Measurements from ENCODE around the gene ACER3.
"Not testable (repeated sequence)": the region's sequence is repeated elsewhere in the genome, so short reads cannot be mapped to it uniquely, and the experiment has no call there.

ACER3 gene

DNA sequence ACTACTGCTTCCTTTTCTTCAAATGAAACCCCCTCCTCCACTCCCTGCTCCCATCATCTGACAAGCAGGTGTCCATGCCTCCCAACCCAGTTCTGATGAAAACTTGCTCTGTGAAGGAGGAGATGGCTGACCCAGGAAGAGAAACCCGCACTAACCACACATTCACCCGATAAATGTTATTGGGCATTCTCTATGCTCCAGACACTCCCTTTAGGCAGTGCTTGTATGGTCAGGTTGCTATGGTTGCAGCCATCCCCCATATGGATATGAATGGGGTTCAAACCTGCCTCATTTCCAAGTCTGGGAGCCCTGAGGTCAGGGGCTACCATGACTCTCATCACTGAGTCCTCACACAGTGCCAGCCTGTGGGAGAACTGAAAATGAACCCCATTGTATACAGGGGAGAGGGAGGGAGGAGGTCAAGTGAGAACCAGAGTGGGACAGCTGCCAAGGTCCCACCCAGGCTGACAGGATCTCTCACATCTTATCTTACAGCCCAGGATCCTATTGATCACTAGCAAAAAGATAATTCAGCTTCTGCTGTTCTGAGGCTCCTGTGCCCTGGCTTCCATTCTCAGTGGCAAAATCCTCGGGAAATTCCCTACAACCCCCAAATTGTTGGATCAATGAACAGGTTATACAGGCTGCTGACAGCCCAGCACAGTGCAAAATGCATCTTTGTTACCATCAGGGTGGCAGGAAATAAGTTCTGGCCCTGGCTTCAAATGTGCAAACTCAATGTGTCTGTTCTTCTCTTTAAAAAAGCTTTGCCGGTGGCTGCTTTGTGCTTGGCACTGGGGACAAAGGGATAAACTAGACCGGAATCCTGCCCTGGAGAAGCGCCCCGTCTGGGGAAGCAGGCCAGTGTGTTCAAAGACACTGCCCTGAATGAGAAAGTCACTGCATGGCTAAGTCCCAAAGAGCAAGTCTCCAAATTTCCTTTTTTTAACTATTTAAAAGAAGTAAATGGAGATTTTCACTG, 22.7 kb upstream of the ACER3 start:
- DNase-seq, result no peak

GRCh38 chr11:76838678-76839068, 22.0 kb upstream of the ACER3 start:
- DNase-seq, result no peak

DNA sequence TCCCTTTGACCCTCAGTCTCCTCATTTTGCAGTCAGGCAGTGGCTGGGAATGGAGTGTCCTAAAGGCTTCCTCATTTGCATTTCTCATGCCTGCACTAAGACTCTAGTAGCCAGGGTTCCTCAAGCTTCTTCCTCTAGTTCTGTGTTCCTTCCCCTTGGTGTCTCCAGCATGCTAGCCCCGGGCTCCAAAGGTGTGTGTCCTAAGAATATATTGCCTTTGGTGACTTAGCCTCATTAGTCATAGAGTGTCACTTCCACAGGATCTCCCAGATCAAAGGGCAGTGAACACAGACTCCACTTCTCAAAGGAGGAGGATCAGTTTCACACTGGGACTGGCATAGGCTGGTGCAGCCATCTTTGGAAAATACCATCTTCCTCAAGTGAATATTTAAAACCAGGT, 21.4 kb upstream of the ACER3 start:
- DNase-seq, result no peak

DNA sequence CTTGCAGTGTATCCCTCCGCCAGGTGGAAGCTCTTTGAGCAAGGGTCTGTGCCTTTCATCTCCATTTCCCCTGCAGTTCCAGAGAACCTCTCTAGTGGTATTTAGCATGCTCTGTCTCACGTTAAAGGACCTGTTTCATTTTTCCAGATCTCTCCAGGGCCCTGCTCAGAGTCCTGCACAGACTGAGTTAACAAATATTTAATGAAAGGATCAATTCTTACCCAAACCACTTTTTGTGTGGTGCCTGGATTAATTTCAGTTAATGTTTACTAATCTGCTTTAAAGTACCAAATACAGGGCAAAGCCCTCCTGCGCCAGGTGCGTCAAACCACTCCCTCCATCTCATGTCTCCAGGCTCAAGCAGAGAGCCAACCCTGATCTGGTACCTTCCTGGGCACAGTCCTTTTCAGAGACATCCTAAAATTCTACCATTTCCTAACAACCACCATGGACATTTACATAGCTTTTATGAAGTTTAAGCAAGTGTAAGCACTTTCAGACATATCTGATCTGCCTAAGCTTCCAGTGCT, 18.7 kb upstream of the ACER3 start:
- no peak for DNase-seq

- no peak for DNase-seq
These were observed 16.8 kb upstream of the ACER3 start for GRCh38 chr11:76843907-76844306.

- DNase-seq, result no peak
These were observed 16.2 kb upstream of the ACER3 start for GRCh38 chr11:76844511-76844910.

- no peak for DNase-seq
These were observed 15.6 kb upstream of the ACER3 start for GRCh38 chr11:76845069-76845468.

DNA sequence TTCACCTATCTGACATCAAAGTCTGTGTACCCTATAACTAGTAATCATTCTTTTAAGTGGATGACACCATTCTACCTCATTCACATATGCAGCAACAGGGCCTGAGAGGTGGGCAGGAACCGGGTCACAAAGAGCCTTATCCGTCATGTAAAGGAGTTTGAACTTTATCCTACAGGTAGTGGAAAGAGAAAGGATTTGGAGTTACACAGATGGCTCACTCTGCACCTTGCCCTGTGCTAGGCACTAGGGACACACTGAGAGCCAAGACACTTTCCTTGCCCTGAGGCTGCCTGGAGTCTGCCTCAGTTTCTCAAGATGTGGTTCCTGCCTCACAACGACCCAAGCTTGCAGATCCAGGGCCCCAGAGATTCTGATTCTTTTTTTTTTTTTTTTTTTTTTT, 14.3 kb upstream of the ACER3 start:
- DNase-seq, result no peak

DNA sequence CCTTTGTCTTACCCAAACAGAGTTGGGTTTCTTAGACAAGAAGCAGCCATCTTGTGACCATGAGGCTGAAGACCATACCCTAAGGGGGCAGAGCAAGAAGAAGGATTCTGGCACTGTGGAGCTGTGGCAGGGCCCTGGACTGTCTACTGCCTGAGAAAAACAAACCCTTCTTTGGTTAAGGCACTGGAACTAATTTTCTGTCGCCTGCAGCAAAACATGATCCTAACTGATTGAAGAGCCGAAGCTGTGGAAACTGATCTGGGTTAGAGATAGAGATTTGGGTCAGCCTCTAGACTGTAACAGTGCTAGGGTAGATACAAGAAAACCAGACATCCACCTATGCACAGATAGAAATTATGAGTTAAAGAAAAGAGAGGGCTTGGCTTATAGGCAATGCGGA, 11.3 kb upstream of the ACER3 start:
- DNase-seq, result no peak

- no peak for DNase-seq
These were observed 10.6 kb upstream of the ACER3 start for GRCh38 chr11:76850130-76850529.

GRCh38 chr11:76850815-76851214, 9.9 kb upstream of the ACER3 start:
- DNase-seq, result no peak

- DNase-seq, result no peak
These were observed 6.0 kb upstream of the ACER3 start for GRCh38 chr11:76854709-76855108.

DNA sequence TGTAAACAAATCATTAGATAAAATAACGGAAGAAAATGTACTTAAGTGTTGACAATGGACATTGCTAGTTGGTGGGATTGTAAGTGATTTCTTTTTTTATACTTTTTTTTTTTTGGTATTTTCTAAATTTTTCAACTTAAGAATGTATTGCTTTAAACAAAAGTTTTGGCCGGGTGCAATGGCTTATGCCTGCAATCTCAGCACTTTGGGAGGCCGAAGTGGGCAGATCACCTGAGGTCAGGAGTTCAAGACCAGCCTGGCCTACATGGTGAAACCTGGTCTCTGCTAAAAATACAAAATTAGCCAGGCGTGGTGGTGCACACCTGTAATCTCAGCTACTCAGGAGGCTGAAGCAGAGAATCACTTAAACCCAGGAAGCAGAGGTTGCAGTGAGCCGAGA, 5.0 kb upstream of the ACER3 start:
- DNase-seq, result not testable (repeated sequence)

- DNase-seq, result no peak
These were observed 4.6 kb upstream of the ACER3 start for GRCh38 chr11:76856106-76856505.

- DNase-seq, result no peak
These were observed 4.1 kb upstream of the ACER3 start for GRCh38 chr11:76856571-76856970.

GRCh38 chr11:76857781-76858410, 2.8 kb upstream of the ACER3 start:
- DNase-seq, result no peak

GRCh38 chr11:76859708-76860227, 950 bp upstream of the ACER3 start:
- DNase-seq, result no peak

DNA sequence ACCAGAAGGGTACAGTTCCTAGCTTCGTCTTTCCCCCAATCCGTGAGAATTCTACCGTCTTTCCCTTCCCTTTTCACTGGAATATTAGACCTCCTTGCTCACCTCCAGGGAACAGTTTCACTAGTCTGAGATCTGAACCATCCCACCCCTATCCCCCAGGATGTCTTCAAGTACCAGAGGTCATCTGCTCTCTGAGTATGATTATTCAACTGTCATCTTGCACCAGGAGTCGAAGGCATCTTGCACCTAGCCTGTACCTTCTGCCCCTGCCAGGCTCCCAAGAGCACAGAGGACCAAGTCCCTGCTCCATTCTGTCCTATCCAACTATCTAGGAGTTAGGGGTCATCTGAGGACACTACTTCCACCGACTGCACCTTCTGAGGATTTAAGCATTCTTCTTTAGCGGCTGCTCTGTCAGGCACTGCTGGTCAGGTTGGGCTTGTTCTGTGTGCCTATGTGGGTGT, 804 bp downstream of the ACER3 start:
- no peak for DNase-seq

DNA sequence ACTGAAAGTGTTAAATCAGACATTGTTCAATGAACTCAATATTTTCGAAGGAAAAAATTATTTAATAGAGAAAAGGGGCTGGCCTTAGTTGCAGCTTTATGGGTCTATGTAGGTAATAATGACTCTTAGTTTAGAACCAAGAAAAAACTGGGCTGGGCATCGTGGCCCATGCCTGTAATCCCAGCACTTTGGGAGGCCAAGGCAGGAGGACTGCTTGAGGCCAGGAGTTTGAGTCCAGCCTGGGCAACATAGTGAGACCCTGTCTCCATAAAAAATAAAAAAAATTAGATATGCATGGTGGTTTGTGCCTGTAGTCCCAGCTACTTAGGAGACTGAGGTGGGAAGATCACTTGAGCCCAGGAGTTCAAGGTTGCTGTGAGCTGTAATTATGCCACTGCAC, 2.1 kb downstream of the ACER3 start:
- not testable (repeated sequence) for DNase-seq

DNA sequence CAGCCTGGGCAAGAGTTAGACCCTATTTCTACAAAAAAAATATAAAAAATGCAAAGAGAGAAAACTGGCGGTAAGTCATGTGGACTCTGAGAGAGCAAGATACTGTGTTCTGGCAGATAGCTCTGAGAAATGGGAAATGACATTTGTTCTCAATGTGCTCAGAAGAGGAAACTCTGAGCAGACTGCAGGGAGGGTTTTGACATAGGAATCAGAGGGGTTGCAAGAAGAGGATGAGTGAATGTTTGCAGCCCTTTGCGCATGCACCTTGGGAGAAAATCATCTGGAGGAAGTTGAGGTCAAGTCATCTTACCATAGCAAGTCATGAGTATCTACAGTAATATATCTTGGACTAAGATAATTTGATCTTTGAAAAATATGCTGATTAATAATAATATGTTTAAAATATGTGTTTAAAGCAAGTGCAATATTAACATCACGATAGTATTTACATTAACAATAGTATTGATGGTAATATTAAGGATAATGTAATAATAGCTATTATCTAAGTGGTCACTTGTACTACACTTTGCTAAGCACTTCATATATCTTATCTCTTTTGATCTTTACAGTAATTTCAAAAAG, 2.6 kb downstream of the ACER3 start:
- no peak for DNase-seq

- DNase-seq, result no peak
These were observed 12.5 kb downstream of the ACER3 start for GRCh38 chr11:76872959-76873827.

- no peak for DNase-seq
These were observed 17.3 kb downstream of the ACER3 start for GRCh38 chr11:76878014-76878413.

All from NCI-H748 treated with DMSO at 0.1 percent for 48 hours (cell line).